ENCODE measurements around the gene B3GLCT. TPM values are rescaled to one million over a fixed set of nuclear protein-coding genes. Genes with fewer than 3 reads are reported as not detected.

Gene B3GLCT
- total and polyA plus RNA-seq, 5 donors = 19.8 to 45.1 (median 25.9) TPM

DNA sequence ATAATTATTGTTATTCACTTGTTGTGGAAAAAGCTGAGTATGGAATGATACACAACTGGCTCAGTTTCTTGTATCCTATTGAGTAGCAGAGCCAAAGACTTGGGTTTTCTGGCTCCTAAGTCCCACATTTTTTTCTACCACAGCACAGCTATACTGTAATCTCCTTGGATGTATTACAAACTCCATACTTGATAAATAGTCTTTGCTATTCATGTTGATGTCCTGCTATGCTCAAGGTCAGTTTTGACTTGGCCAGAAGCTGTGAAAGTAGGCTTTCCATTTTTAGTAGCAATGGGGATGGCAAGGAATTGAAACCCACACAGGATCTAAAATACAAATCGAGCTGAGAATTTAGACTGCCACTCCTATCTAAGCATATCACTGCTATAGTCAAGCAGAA is 79.1 kb downstream of the B3GLCT start:
- Histone ChIP-seq H3K4me1 (ENCODE audit: control insufficient read depth, insufficient read depth, low read length) (no peaks in the 10 kb centered on the region), H3K9me3 (ENCODE audit: control insufficient read depth, low read length) (no peaks in the 10 kb centered on the region), H3K27ac (ENCODE audit: low read length) (no peak overlapping the region), H3K4me3 (ENCODE audit: low read length) (no peak overlapping the region), H3K27me3 (ENCODE audit: control insufficient read depth, insufficient read depth) (no peaks in the 10 kb centered on the region)
- no peak for DNase-seq
- 45% methylated on average over 1 of the region's 1 CpG for WGBS
- no peak for ATAC-seq
- intact Hi-C loops (cut with DNase I) = no loop called here

DNA sequence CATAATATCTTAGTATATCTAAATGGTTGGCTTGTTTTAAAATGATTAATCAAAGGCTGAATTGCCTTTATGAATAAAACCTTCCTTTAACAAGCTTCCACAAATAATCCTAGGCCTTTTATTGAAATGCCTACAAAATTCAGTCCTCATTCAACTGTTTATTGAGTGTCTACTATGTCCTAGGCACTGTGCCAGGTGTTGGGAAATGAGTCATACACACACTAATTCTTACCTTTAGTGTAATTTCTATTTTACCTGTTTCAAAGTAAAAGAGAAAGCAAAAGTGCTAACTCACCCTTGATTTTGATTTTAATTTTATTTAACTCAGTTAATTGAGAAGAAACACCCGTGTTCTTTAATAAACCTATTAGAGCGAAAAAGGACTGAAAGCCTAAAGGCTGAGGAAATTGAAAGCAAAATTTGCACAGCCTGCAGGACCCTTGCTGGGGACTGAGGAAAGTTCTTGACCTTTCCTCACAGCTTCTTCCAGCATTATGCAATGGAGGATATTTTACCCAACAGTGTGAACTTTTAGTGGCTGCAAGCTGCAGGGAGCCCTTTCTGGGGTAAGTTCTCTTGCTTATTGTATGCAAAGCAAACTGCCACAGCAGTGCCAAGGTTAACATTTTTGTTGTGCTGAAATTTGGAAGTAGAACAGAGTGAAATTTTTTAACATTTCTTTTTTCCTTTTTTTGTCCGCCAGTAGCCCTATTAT is 83.1 kb downstream of the B3GLCT start:
- Histone ChIP-seq H3K4me3 (ENCODE audit: low read length) (no peak overlapping the region), H3K27me3 (ENCODE audit: control insufficient read depth, insufficient read depth) (no peaks in the 10 kb centered on the region), H3K9me3 (ENCODE audit: control insufficient read depth, low read length) (no peaks in the 10 kb centered on the region), H3K4me1 (ENCODE audit: control insufficient read depth, insufficient read depth, low read length) (no peaks in the 10 kb centered on the region), H3K27ac (ENCODE audit: low read length) (no peak overlapping the region)
- DNase-seq (no peak), ATAC-seq (no peak)
- 97% methylated on average over 3 of the region's 3 CpGs for WGBS
- intact Hi-C loops (cut with DNase I) = no loop called here

DNA sequence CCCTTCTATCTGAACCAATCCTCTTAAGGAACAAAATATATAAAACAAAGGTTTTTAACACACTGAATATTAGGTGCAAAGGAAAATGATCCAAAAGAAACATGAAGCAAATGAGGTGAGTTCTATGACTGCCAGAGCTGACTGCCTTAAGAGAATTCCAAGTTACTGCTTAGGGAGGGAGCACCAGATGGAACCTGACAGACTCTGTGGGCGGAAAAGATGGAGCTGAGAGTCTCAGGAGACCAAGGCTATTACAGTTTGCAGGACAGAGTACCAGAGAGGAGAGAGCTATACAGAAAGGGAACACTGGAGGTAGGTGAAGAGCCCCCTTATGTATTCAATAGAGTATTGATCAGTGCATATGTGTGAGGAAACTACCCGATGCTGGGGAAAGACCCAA is 87.2 kb downstream of the B3GLCT start:
- 98% methylated on average over 2 of the region's 2 CpGs for WGBS

DNA sequence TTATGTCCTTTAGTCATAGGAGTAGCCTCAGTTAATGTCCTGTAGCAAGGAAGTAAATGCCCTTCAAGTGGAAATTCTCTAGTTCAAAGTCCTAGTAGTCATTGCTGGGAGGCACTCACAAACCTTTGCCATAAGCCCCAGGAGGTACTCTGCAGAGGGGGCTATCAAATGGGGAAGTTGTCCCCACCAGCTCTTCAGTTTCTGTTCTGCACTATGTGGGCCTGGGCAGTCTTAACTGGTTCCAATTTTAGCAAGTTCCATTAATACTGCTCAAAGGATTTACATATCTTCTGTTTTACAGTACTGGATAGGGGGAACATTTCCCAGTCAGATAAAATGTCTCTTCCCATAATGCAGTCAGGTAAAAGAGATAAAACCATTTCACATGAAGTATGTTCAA is 101.3 kb downstream of the B3GLCT start:
- ATAC-seq = no peak
- intact Hi-C loops (cut with DNase I) = no loop called here

More for the DNA sequence above, 87.2 kb downstream of the B3GLCT start:
- no peak for ATAC-seq
- H3K4me3 ChIP-seq (ENCODE audit: low read length) = no peak overlapping the region
- H3K27ac ChIP-seq (ENCODE audit: low read length) = no peak overlapping the region
- DNase-seq = no peak
- no peaks in the 10 kb centered on the region for H3K27me3 ChIP-seq (ENCODE audit: control insufficient read depth, insufficient read depth)
- intact Hi-C loops (cut with DNase I) = no loop called here
- H3K4me1 ChIP-seq (ENCODE audit: control insufficient read depth, insufficient read depth, low read length) = no peaks in the 10 kb centered on the region
- peaks cover 4% of the 10 kb centered on the region for H3K9me3 ChIP-seq (ENCODE audit: control insufficient read depth, low read length)

DNA sequence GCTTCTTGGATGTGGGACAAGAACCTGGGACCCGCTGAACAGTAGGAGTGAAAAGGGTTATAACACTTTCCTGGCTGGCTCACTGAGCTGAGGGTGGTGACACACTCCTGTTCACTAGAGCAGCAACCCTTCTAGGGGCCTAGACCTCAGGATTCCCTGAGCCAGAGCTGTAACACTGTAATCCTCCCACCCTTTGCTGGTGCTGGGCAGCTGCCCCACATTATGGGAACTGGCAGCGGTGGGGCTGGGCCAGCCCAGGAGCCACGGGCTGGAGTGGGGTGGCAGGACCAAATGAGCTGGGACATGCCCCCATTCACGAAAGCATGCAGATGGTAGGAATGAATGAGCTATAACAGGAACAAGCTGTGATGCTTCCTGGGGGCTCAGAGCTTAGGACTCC is 110.6 kb downstream of the B3GLCT start:
- H3K27me3 ChIP-seq (ENCODE audit: control insufficient read depth, insufficient read depth) = no peaks in the 10 kb centered on the region
- H3K27ac ChIP-seq (ENCODE audit: low read length) = peak overlapping the region; percentile 38
- H3K4me1 ChIP-seq (ENCODE audit: control insufficient read depth, insufficient read depth, low read length) = peaks cover 2% of the 10 kb centered on the region
- ATAC-seq = peak; percentile 34 to 61
- no peaks in the 10 kb centered on the region for H3K9me3 ChIP-seq (ENCODE audit: control insufficient read depth, low read length)
- H3K4me3 ChIP-seq (ENCODE audit: low read length) = no peak overlapping the region
- intact Hi-C loops (cut with DNase I) = no loop called here
- WGBS = 88% methylated on average over 4 of the region's 4 CpGs
- DNase-seq = no peak

More for the DNA sequence above, 101.3 kb downstream of the B3GLCT start:
- H3K9me3 ChIP-seq (ENCODE audit: control insufficient read depth, low read length) = no peaks in the 10 kb centered on the region
- no peak overlapping the region for H3K4me3 ChIP-seq (ENCODE audit: low read length)
- DNase-seq = no peak
- H3K4me1 ChIP-seq (ENCODE audit: control insufficient read depth, insufficient read depth, low read length) = no peaks in the 10 kb centered on the region
- no peaks in the 10 kb centered on the region for H3K27me3 ChIP-seq (ENCODE audit: control insufficient read depth, insufficient read depth)
- H3K27ac ChIP-seq (ENCODE audit: low read length) = no peak overlapping the region

DNA sequence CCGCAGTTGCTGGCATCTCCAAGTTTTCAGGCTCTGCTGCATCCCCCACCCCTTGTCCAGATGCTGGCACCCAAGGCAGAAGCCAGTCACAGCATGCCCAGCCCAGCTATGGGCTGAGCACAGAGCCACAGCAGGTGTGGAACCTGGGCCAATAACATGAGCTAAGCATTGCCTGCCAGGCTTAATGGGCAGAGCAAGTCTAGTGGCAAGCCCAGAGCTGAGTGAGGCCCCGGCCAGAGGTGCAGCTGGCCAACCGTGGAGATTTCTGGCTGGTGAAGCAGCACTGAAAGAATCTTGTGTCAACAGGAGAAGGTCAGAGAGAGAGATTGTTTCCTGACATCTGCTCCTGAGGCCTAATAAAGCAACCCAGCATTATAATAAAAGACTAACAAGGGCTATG is 111.0 kb downstream of the B3GLCT start:
- H3K4me1 ChIP-seq (ENCODE audit: control insufficient read depth, insufficient read depth, low read length) = peaks cover 2% of the 10 kb centered on the region
- peak overlapping the region; percentile 38 for H3K27ac ChIP-seq (ENCODE audit: low read length)
- no peaks in the 10 kb centered on the region for H3K27me3 ChIP-seq (ENCODE audit: control insufficient read depth, insufficient read depth)
- intact Hi-C loops (cut with DNase I) = no loop called here
- H3K4me3 ChIP-seq (ENCODE audit: low read length) = no peak overlapping the region
- WGBS = 49% methylated on average over 3 of the region's 3 CpGs
- peak in 2 of 3 donors; percentile 41 to 59 for DNase-seq
- ATAC-seq = peak; percentile 69 to 90
- H3K9me3 ChIP-seq (ENCODE audit: control insufficient read depth, low read length) = no peaks in the 10 kb centered on the region

DNA sequence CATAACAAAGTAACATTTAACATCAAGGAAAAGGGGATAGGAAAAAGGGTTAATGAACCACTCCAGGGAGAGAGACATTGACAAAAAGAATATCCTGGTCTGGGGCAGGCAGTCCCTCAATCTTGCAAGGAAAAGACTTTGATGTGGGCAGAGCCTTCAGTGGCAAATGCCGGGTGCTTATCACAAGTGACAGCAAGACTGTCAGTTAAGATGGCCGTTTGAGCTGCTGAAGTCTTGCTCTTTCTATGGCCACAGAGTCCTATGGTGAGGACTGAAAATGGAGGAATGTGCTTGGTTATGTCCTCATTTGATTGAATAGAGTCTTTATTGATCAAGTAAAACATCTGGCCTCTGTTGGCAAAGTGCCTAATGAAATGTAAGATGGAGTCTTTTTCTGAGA is 112.1 kb downstream of the B3GLCT start:
- Histone ChIP-seq H3K4me1 (ENCODE audit: control insufficient read depth, insufficient read depth, low read length) (peaks cover 2% of the 10 kb centered on the region), H3K27ac (ENCODE audit: low read length) (no peak overlapping the region), H3K9me3 (ENCODE audit: control insufficient read depth, low read length) (no peaks in the 10 kb centered on the region), H3K4me3 (ENCODE audit: low read length) (no peak overlapping the region), H3K27me3 (ENCODE audit: control insufficient read depth, insufficient read depth) (no peaks in the 10 kb centered on the region)
- DNase-seq (no peak), ATAC-seq (no peak)
- WGBS = 56% methylated on average over 2 of the region's 2 CpGs
- intact Hi-C loops (cut with DNase I) = no loop called here

DNA sequence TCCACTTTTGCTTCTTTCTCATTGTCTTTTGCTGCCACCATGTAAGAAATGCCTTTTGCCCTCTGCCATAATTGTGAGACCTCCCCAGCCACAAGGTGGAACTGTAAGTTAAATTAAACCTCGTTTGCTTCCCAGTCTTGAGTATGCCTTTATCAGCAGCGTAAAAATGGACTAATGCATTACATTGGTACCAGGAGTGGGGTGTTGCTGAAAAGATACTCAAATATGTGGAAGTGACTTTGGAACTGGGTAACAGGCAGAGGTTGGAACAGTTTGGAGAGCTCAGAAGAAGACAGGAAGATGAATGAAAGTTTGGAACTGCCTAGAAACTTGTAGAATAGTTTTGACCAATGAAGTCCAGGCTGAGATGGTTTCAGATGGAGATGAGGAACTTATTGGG is 115.2 kb downstream of the B3GLCT start:
- DNase-seq (no peak), ATAC-seq (no peak)
- WGBS = 91% methylated on average over 2 of the region's 2 CpGs
- H3K9me3 ChIP-seq (ENCODE audit: control insufficient read depth, low read length) = no peaks in the 10 kb centered on the region
- no peaks in the 10 kb centered on the region for H3K27me3 ChIP-seq (ENCODE audit: control insufficient read depth, insufficient read depth)
- H3K27ac ChIP-seq (ENCODE audit: low read length) = no peak overlapping the region
- H3K4me3 ChIP-seq (ENCODE audit: low read length) = no peak overlapping the region
- intact Hi-C loops (cut with DNase I) = no loop called here
- peaks cover 2% of the 10 kb centered on the region for H3K4me1 ChIP-seq (ENCODE audit: control insufficient read depth, insufficient read depth, low read length)

DNA sequence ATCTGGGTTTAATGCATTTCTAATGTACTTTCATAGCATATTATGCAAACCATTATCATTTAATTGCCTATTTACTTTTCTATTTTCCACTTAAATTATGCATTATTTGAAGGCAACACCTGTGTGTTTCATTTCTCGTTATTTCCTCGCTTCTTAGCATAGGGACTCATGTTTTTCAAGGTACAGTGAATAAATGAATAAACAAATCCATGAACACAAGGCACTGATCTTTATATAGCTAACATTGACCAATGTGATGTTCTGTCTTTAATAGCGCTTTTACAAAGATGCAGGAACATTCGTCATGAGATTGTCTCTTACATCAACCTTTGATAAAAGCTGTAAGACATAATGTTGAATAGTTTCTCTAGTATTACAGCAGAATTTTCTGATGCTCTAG is 121.2 kb downstream of the B3GLCT start:
- H3K4me1 ChIP-seq (ENCODE audit: control insufficient read depth, insufficient read depth, low read length) = no peaks in the 10 kb centered on the region
- WGBS = 96% methylated on average over 4 of the region's 4 CpGs
- no peaks in the 10 kb centered on the region for H3K9me3 ChIP-seq (ENCODE audit: control insufficient read depth, low read length)
- no peak overlapping the region for H3K4me3 ChIP-seq (ENCODE audit: low read length)
- DNase-seq (no peak), ATAC-seq (no peak)
- no peak overlapping the region for H3K27ac ChIP-seq (ENCODE audit: low read length)
- intact Hi-C loops (cut with DNase I) = no loop called here
- H3K27me3 ChIP-seq (ENCODE audit: control insufficient read depth, insufficient read depth) = no peaks in the 10 kb centered on the region

DNA sequence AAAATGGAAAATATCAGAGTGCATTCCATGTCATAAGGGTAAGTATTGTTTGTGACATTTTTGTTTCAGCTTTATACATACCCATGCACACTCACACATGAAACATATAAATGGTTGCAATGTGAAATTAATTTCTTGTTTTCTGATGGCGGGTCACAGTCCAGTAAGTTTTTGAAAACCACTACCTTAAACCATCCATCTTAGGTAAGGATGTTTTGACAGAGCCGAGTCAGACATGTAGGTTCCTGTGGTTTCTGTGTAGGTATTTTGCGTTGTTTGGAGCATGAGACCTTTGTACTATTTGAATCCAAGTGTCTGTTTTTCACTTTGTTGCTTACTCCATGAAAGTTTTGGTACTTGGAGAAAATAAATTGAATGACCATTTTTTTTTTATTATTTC is 121.7 kb downstream of the B3GLCT start:
- Histone ChIP-seq H3K27me3 (ENCODE audit: control insufficient read depth, insufficient read depth) (no peaks in the 10 kb centered on the region), H3K4me3 (ENCODE audit: low read length) (no peak overlapping the region), H3K27ac (ENCODE audit: low read length) (no peak overlapping the region), H3K9me3 (ENCODE audit: control insufficient read depth, low read length) (no peaks in the 10 kb centered on the region), H3K4me1 (ENCODE audit: control insufficient read depth, insufficient read depth, low read length) (no peaks in the 10 kb centered on the region)
- ATAC-seq (no peak), DNase-seq (no peak)
- intact Hi-C loops (cut with DNase I) = no loop called here
- WGBS = 97% methylated on average over 3 of the region's 3 CpGs

DNA sequence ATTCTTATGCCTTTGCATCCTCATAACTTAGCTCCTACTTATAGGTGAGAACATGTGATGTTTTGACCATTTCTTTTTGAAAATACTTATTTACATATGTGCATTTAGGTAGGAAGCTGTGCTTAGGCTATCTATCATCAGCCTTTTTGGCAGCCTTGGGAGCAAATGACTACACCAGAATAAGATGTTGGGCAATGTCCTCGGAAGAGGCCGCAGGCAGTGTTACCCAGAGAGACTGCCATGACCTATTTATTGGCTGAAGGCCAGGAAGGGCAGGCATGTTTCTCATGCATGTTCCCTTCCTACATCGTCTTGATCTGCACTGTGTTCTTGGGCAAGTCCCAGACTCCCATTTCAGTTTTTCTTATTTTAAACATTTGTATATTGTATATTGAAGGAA is 122.3 kb downstream of the B3GLCT start:
- Histone ChIP-seq H3K4me1 (ENCODE audit: control insufficient read depth, insufficient read depth, low read length) (no peaks in the 10 kb centered on the region), H3K27me3 (ENCODE audit: control insufficient read depth, insufficient read depth) (no peaks in the 10 kb centered on the region), H3K4me3 (ENCODE audit: low read length) (no peak overlapping the region), H3K9me3 (ENCODE audit: control insufficient read depth, low read length) (no peaks in the 10 kb centered on the region), H3K27ac (ENCODE audit: low read length) (no peak overlapping the region)
- 33% methylated on average over 3 of the region's 3 CpGs for WGBS
- intact Hi-C loops (cut with DNase I) = no loop called here
- peak; percentile 49 to 67 (median 57) for DNase-seq
- ATAC-seq = peak; percentile 74 to 76

Data from right cardiac atrium (tissue), 5 donors.